ENCODE measurements around the gene SIRPB2.
"Not testable (repeated sequence)": the region's sequence is repeated elsewhere in the genome, so short reads cannot be mapped to it uniquely, and the experiment has no call there.

SIRPB2 gene

DNA sequence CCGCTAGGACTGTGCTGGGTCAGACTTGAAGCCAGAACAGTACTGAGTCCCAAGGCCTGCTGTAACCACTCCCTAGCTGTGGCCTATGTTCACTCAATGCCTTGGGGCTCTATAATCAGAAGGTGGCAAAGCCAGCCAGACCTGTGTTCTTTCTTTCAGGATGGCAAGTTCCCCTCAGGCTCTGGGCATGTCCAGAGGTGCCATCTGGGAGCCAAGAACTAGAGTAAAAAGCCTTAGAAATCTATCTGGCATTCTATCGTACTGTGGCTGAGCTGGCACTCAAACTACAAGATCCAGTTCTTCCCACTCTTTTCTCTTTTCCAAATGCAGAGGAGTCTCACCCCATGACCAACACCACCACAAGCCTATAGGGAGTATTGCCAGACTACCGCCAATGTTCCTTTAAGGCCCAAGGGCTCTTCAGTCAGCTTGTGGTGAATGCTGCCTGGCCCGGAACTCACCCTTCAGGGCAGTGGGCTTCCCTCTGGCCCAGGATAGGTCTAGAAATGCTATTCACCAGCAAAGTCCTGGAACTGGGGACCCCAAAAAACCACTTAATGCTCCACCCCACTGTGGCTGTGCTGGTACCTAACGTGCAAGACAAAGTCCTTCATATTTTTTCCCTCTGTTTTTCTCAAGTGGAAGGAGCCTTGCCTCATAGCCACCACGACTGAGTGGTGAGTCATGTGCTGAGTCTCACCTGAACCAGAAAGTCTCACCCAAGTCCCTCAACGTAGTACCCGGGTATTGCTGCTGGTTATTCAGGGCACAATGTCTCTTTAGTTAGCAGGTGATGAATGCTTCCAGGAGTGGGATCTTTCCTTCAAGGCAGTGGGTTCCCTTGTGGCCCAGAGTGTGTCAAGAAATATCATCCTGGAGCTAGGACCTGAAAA lies 8.6 kb upstream of the SIRPB2 start:
- no peak overlapping the region for H2AFZ ChIP-seq (ENCODE audit: low read depth)
- no peak overlapping the region for H3K4me3 ChIP-seq (IDR thresholded peaks at IDR 0.05; ENCODE audit: insufficient read depth, low read depth, low read length)
- H4K20me1 ChIP-seq (ENCODE audit: insufficient read depth), result no peaks in the 10 kb centered on the region
- H3K79me2 ChIP-seq (ENCODE audit: insufficient read depth, low read depth), result no peaks in the 10 kb centered on the region
- no peaks in the 10 kb centered on the region for H3K27me3 ChIP-seq (ENCODE audit: insufficient read depth, low read depth)
- no peak overlapping the region for H3K9ac ChIP-seq
- H3K4me1 ChIP-seq (ENCODE audit: low read depth, poor library complexity, severe bottlenecking), result peaks cover 4% of the 10 kb centered on the region
- no peaks in the 10 kb centered on the region for H3K36me3 ChIP-seq (ENCODE audit: insufficient read depth)
- TF ChIP-seq, protein P1, sequence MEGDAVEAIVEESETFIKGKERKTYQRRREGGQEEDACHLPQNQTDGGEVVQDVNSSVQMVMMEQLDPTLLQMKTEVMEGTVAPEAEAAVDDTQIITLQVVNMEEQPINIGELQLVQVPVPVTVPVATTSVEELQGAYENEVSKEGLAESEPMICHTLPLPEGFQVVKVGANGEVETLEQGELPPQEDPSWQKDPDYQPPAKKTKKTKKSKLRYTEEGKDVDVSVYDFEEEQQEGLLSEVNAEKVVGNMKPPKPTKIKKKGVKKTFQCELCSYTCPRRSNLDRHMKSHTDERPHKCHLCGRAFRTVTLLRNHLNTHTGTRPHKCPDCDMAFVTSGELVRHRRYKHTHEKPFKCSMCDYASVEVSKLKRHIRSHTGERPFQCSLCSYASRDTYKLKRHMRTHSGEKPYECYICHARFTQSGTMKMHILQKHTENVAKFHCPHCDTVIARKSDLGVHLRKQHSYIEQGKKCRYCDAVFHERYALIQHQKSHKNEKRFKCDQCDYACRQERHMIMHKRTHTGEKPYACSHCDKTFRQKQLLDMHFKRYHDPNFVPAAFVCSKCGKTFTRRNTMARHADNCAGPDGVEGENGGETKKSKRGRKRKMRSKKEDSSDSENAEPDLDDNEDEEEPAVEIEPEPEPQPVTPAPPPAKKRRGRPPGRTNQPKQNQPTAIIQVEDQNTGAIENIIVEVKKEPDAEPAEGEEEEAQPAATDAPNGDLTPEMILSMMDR (conservative IDR thresholded peaks at IDR 0.05; ENCODE audit: low read depth, low read length), result no peak
- no peak overlapping the region for H3K4me2 ChIP-seq
- no peak overlapping the region for H3K27ac ChIP-seq

DNA sequence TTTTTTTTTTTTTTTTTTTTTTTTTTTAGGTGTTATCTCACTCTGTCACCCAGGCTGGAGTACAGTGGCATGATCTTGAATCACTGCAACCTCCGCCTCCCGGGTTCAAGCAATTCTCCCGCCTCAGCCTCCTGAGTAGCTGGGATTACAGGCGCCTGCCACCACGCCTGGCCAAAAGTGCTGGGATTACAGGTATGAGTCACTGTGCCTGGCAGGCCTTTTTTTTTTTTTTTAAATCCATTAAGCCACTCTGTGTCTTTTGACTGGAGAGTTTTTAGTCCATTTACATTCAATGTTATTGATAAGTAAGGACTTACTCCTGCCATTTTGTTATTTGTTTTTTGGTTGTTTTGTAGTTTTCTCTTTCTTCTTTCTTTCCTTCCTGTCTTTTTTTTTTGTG lies 6.2 kb upstream of the SIRPB2 start:
- not testable (repeated sequence) for H4K20me1 ChIP-seq (ENCODE audit: insufficient read depth); H3K9ac ChIP-seq; H3K27me3 ChIP-seq (ENCODE audit: insufficient read depth, low read depth); H3K4me2 ChIP-seq; H3K27ac ChIP-seq; H3K79me2 ChIP-seq (ENCODE audit: insufficient read depth, low read depth); H3K4me3 ChIP-seq (IDR thresholded peaks at IDR 0.05; ENCODE audit: insufficient read depth, low read depth, low read length); H3K36me3 ChIP-seq (ENCODE audit: insufficient read depth); H2AFZ ChIP-seq (ENCODE audit: low read depth); H3K4me1 ChIP-seq (ENCODE audit: low read depth, poor library complexity, severe bottlenecking)

DNA sequence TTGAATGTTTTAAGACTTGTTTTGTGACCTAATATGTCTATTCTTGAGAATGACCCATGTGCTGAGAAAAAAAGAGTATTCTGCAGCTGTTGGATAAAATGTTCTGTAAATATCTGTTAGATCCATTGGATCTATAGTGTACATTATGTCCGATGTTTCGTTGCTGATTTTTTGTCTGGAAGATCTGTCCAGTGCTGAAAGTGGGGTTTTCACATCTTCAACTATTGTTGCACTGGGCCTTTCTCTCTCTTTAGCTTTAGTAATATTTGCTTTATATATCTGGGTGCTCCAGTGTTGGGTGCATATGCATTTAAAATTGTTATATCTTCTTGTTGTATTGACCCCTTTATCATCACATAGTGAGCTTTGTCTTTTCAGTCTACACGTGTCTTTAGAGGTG lies 5.7 kb upstream of the SIRPB2 start:
- Histone ChIP-seq H3K27ac (no peak overlapping the region), H2AFZ (ENCODE audit: low read depth) (no peak overlapping the region), H3K36me3 (ENCODE audit: insufficient read depth) (no peaks in the 10 kb centered on the region), H3K4me3 (IDR thresholded peaks at IDR 0.05; ENCODE audit: insufficient read depth, low read depth, low read length) (no peak overlapping the region), H3K4me2 (no peak overlapping the region), H3K4me1 (ENCODE audit: low read depth, poor library complexity, severe bottlenecking) (no peaks in the 10 kb centered on the region), H3K9ac (no peak overlapping the region), H4K20me1 (ENCODE audit: insufficient read depth) (no peaks in the 10 kb centered on the region), H3K79me2 (ENCODE audit: insufficient read depth, low read depth) (no peaks in the 10 kb centered on the region), H3K27me3 (ENCODE audit: insufficient read depth, low read depth) (no peaks in the 10 kb centered on the region)
- TF ChIP-seq, protein P1 (conservative IDR thresholded peaks at IDR 0.05; ENCODE audit: low read depth, low read length), result no peak

DNA sequence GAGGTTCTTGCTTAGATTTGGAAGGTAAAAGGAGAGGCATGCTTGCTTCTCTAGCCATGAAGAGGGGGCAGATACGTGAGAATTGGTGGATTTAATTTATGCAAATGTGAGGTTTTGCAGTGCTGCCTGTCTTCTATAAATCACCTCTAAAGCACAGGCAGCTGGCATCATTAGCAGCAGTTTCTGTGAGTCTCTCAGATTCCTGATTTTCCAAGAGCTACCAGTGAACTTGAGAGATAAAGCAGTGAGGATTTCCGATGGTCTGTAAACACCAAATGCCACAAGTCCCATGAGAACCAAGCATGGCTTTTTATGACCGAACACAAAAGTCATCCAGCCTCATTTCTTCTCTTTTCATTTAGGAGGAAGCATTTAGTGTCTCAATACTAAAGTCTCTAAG lies 3.2 kb upstream of the SIRPB2 start:
- no peak overlapping the region for H3K9ac ChIP-seq
- no peaks in the 10 kb centered on the region for H4K20me1 ChIP-seq (ENCODE audit: insufficient read depth)
- no peaks in the 10 kb centered on the region for H3K79me2 ChIP-seq (ENCODE audit: insufficient read depth, low read depth)
- H3K4me3 ChIP-seq (IDR thresholded peaks at IDR 0.05; ENCODE audit: insufficient read depth, low read depth, low read length), result no peak overlapping the region
- H3K27ac ChIP-seq, result no peak overlapping the region
- TF ChIP-seq, protein P1 (conservative IDR thresholded peaks at IDR 0.05; ENCODE audit: low read depth, low read length), result no peak
- H2AFZ ChIP-seq (ENCODE audit: low read depth), result no peak overlapping the region
- no peaks in the 10 kb centered on the region for H3K4me1 ChIP-seq (ENCODE audit: low read depth, poor library complexity, severe bottlenecking)
- H3K36me3 ChIP-seq (ENCODE audit: insufficient read depth), result no peaks in the 10 kb centered on the region
- H3K27me3 ChIP-seq (ENCODE audit: insufficient read depth, low read depth), result no peaks in the 10 kb centered on the region
- H3K4me2 ChIP-seq, result no peak overlapping the region

DNA sequence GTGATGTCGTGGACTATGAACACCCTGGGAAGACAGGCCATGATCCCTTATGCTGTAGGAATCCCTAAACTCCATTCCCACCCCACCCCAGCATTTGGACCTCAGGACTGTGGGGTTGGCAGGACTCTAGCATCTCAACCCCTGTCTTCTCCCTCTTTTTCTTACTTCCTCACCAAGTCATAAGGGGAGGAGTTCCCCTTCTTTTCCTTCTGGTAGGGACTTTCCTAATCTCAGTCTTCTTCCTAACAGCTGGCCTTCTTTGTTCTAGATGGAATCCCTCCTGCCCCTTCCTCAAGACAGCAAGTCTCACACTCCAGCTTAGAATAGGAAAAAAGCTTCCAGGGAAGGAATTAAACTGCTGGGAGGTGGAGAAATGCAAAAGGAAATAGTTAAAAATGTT lies 2.3 kb upstream of the SIRPB2 start:
- Histone ChIP-seq H2AFZ (ENCODE audit: low read depth) (no peak overlapping the region), H3K27ac (no peak overlapping the region), H3K4me3 (IDR thresholded peaks at IDR 0.05; ENCODE audit: insufficient read depth, low read depth, low read length) (no peak overlapping the region), H3K4me2 (no peak overlapping the region), H3K36me3 (ENCODE audit: insufficient read depth) (no peaks in the 10 kb centered on the region), H3K27me3 (ENCODE audit: insufficient read depth, low read depth) (no peaks in the 10 kb centered on the region), H3K4me1 (ENCODE audit: low read depth, poor library complexity, severe bottlenecking) (no peaks in the 10 kb centered on the region), H3K9ac (no peak overlapping the region), H4K20me1 (ENCODE audit: insufficient read depth) (no peaks in the 10 kb centered on the region), H3K79me2 (ENCODE audit: insufficient read depth, low read depth) (no peaks in the 10 kb centered on the region)
- TF ChIP-seq, protein P1 (conservative IDR thresholded peaks at IDR 0.05; ENCODE audit: low read depth, low read length), result no peak
